PC-9 (cell line): ENCODE measurements around the gene SFT2D3.

Experiments
- EZH2 ChIP-seq: fragments of 200-600 bp; sonication (generic); IDR thresholded peaks from 2 replicates; pipeline ENCODE4 v1.8.0; 2017; ENCODE audit warnings: antibody characterized with exemption, low read depth
- TF ChIP-seq, protein P1 (sequence below): fragments of 200-600 bp; sonication (generic); conservative IDR thresholded peaks from 2 replicates; pipeline ENCODE4 v1.6.1; 2017; ENCODE audit warnings: mixed run types, antibody characterized with exemption, mild to moderate bottlenecking, moderate library complexity

DNA sequence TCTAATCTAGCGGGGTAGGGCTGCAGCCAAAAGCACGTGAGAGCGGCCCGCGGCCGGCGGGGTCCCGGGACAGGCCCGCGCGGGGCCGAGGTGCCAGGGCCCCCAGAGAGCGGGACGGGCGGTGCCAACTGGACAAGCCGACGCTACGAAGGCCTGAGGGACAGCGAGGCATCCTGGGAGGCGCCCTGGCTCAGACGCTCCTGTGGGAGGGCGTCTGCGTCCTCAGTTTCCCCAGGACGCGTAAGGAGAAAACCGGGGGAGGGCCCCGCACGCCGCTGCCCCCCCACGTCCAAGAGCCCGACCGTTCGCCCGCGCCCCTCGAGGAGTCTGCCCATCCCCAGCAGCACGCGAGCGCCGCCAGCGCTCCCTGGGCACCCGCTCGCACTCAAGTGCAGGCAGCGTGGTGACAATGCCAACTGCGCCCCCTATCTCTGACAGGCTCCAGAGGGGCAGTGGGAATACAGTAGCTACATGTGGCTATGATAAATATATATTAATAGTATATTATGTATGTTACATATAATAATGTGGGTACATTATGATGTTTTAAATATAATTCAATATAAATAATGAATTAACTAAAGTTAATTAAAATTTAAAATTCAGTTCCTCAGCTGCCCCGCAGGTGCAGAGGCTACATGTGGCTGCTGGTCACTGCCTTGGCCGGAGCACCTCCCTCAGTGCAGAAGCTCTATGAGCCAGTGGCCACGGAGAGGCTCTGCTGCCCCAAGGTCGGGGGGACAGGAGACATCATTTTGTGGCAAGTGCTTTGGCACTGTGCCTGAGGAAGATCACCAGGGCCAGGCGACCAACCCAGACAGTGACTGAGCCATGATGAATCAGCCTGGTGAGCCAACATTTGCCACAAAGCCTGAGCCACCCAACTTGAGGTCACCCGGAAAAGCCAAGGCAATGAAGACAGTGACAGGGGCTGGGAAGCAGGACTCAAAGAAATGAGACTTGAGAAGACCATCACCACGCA lies 5.5 kb upstream of the SFT2D3 start:
- TF ChIP-seq, protein P1, sequence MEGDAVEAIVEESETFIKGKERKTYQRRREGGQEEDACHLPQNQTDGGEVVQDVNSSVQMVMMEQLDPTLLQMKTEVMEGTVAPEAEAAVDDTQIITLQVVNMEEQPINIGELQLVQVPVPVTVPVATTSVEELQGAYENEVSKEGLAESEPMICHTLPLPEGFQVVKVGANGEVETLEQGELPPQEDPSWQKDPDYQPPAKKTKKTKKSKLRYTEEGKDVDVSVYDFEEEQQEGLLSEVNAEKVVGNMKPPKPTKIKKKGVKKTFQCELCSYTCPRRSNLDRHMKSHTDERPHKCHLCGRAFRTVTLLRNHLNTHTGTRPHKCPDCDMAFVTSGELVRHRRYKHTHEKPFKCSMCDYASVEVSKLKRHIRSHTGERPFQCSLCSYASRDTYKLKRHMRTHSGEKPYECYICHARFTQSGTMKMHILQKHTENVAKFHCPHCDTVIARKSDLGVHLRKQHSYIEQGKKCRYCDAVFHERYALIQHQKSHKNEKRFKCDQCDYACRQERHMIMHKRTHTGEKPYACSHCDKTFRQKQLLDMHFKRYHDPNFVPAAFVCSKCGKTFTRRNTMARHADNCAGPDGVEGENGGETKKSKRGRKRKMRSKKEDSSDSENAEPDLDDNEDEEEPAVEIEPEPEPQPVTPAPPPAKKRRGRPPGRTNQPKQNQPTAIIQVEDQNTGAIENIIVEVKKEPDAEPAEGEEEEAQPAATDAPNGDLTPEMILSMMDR, result no peak
- TF ChIP-seq EZH2, result no peak
